ENCODE data around the gene SLC1A7.

SLC1A7 gene

DNA sequence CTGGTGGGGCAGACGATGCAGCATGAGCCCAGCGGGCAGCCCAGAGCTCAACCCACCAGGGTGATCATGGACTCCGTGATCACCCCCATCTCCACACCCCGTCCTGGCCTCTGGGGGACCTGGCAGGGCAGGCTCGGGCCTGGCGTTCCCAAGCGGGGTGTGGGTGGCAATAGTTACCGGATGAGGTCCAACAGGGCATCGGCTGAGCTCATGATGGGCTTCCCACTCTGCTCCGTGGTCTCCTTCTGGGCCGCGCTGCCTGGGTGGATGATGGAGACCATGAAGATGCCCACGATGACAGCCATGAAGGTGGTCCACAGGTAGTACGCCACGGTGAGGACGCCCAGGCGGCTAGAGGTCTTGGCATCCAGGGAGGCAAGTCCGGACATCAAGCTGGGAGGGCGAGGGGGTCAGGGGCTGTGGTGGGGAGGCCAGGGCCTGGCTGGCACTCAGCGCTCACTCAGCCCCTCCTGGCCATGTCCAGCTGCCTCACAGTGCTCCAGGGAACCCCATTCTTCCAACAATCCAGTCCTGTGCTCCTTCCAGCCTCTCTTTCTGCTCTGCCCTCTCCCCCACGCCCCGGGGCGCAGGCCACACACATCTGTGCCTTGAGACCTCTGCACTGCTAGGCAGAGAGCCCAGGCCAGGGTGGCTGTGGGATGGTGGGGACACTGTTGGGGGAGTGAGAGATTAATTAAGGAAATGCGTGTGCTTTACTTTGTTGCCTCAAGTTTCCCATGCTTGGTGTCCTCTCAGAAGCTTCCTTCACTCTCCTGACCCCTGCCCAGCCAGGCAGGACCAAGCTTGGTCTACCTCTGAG, 27.6 kb downstream of the SLC1A7 start:
- no peak for DNase-seq

DNA sequence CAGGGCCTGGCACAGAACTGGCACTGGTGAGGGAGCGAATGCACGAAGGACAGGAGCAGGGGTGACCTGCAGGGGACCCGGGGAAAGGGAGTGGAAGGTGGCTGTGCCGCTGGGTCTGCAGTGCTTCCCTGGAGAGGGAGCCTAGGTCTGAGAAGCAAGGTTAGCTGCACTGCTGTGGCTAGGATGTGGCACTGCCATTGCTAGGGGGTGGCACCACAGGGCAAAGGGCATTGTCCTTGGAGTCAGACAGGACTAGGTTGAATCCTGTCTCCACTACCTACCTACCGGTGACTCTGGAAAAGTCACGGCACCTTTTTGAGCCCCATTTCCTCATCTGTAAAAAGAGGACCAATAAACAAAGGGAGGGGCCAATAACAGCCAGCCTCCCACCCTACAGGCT, 28.3 kb downstream of the SLC1A7 start:
- DNase-seq: no peak

DNA sequence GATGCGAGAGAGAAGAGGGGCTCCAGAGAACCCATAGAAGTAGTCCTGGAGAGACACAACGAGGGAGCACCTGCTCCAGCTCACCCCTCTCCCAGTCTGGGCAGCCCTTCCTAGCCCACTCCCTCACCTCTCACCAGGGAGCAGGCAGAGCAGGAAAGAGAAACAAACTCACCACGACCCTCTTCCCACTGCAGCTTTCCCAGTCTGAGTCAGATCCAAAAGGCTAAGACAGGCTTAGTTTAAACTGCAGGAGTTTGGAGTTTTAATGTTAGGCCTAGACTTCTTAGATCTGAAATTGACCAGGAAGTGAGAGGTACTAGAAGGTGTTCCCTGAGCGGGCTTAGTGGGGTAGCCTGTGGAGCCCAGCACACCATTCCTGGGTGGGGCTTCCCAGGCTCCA, 29.6 kb downstream of the SLC1A7 start:
- no peak for DNase-seq

DNA sequence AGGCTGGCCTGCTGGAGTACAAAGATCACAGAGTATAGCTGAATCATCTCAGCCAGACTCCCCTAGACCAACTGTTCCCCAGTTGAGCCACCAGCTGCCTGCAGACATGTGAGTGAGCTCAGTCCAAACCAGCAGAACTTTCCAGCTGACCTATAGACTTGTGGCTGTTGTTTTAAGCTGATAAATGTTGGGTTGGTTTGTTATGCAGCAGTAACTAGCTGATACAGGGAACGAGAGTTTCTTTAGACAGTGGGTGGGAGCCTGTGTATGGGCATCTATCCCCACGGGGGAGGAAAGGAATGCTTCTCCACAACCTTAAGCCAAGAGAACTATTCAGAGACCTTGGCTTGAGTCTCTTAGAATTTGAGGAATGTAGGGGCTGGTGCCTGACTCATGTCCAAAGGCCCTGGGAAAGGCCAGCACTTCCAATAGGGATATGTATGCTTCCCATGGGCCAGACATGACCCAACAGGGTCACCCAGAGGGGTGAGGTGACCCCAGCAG, 30.1 kb downstream of the SLC1A7 start:
- DNase-seq: no peak

DNA sequence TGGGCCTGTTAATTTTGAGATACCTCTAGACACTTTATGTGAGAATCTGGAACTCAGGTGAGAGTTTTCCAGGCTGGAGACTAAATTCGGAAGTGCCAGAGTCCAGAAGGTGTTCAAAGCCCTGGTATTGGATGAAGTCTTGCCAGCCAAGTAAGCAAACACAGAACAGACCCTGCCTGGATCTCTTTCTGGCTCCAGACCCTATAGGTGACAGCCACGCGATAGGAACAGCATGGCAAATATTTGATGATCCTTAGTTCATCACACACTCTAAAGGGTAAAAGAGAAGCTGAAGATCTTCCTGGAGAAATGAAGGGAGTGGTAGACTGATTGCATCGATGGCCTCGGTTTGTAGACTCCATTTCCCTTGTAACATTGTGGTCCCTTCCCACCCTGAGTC, 30.7 kb downstream of the SLC1A7 start:
- no peak for DNase-seq

DNA sequence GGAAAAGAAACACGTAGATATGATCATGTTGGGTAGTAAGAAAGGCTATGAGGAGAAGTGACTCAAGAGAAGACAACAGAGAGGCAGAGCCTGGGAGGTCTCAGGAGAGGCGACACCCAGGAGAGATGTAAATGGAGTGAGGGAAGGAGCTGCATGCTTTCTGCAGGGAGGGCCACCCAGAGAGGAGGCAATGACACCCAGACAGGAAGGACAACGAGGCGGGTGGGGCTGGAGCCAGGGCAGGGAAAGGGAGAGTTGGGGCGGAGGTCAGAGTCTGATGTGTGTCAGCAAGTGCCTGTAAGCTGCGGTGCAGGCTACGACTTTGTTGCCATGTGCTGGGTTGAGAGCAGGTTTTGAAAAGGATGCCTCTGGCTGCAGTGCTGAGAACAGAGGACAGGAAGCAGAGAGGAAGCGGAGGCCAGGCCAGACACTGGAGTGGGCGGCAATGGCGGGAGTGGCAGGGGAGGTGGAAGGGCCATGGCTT, 31.3 kb downstream of the SLC1A7 start:
- no peak for DNase-seq

DNA sequence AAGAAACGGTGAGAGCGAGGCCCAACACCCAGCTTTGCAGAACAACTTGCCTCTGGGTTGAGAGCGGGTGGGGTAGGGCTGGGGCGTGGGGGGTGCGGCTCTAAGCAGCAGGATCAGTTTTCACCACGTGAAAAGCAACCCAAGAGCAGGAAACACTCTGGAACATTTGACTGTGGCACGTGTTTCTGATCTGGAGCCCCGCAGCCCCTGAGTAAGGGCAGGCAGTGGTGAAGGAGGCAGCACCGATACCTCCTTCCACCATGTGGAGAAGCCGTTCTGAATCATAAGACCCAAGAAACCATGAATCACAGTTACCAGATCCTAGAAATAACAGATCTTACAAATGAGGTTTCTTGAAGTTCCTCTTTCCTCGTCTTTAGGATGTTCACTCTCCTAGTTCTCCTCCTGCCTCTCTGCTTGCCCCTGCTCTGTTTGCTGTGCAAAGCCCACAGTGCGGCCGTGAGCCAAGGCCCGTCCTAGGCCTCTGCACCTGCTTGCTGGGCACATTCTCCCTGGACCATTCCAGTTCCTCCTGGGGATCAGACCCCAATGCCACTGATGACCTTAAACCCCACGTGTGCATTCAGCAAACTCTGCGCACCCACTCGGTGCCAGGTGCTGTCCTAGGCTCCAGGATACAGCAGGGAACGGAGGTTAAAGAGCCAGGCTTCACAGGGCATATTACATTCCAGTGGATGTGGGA, 31.9 kb downstream of the SLC1A7 start:
- DNase-seq: no peak

DNA sequence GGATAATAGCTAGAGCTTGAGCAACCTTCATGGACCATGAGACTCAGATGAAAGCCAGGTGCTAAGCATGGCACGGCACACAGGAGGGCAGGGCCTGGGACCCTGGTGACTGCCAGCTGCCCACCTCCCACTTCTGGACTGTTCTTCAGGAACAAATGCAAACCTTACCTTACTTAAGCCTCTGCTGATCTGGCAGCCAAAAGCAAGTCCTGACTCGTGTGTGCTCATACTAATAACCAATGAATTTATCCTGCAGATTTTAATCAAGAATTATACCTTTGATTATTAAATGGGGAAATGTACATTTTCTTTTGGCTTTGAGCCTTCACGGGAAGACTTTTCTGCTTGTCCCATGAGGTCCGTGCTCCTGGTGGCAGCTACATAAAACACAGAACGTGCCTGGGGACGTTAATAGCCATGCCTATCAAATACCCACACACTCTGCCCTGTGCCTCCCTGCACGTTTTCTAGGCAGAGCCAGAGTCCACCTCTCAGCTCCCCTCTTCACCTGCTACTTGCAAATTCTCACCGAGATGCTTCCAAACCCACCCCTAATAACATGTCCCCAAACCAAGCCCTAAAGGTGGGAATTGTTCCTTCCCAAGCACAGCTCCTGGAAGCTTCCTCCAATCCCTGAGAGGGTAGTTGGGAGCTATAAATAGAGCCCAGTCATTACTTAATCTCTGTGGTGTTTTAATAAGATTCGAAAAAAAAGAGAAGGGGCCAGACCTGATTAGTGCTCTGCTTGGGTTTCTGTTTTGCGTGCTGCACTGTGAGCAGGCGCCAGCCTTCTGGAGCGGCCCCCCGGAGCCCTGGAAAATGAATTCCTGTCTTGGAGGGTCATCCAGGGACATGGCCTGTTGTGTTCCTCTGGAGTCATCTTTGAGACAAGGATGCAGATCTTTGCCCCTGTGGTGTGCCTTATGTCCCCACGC, 33.5 kb downstream of the SLC1A7 start:
- DNase-seq: no peak

DNA sequence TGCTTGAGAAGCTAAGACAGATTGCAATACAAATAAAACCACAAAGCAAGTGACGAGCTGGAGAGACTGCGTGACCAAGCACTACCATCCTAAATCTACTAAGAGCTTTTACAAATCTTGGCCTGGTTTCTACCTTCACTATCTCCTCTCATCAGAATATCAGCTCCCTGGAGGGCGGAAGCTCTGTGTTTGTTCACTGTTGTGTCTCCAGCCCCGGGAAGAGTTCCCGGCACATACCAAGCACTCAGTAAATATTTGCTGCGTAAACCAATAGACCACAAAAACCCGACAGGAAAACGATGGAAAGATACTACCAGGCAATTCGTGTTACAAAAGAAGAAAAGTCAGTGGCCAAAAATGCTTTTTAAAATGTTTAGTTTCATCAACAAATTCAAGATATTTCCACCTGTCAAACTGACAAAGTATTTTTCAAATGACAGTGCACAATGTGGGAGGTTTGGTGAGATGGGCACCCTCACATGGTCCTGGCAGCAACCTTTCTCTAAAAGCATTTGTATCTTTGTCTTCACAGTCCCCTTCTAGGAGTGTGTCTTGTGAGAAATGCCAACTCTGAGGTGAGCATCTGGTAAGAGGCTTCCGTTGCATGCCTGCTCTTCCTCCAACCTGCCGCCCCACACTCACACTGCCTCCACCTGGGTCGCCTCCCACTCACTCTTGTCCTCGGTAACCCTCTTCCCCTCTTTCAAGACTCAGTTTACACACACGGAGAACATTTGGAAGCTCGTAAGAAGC, 34.7 kb downstream of the SLC1A7 start:
- DNase-seq: no peak

DNA sequence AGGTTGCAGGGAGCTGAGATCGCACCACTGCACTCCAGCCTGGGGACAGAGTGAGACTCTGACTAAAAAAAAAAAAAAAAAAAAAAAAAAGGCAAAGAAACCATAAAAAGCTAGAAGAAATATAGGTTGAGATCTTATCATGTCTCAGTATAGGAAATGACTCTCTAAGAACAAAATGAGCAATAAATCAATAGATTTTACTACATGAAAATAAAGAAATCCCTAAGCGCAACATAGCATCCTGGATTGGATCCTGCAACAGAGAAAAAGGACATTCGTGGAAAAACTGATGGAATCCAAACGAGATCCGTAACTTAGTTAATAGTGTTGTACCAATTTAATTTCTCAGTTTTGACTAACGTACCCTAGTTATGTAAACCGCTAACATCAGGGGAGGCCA, 35.3 kb downstream of the SLC1A7 start:
- no peak for DNase-seq

DNA sequence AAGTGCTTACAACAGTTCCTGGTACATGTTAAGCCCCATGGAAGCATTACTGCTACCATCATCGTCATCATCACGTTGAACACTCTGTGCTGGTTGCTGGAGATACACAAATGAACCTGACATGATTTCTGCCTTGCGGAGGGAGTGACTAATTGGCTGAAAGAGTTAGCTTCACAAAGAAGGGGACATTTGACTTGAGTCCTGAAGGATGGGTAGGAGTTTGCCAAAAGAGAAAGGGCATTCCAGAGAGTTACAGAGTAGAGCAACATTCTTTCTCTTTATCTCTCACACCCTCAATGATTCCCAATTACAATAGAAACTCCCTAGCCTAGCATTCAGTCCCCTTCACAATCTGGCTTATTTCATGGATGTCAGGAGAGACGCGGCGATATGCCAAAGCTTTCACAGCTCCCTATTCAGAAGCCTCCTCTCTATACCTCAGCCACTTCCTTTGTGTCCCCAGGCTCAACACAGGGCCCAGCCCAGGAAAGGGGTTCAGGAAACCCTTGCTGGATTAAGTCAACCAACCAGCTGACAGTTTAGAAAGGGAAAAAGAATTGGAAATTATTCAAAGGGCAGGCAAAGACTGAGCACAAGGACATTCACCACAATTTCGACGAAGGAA, 38.0 kb downstream of the SLC1A7 start:
- no peak for DNase-seq

DNA sequence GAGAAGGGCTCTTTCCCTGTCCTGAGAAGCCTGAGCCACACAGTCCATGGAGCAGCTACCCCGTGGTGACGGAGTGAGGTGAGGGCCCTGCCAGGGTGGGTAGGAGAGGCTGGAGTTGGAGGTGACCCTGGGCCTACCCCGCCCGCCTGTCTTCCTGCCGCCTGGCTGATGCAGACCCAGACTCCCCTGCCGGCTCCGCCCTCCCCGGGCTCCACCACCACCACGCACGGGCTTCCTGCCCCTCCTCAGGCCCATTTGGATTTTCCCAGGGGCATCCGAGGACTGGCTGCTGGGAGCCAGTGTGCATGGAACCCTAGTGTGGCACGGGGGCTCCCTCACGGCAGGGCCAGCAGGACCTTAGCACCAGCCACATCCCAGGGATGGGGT, 47.9 kb downstream of the SLC1A7 start:
- no peak for DNase-seq

DNA sequence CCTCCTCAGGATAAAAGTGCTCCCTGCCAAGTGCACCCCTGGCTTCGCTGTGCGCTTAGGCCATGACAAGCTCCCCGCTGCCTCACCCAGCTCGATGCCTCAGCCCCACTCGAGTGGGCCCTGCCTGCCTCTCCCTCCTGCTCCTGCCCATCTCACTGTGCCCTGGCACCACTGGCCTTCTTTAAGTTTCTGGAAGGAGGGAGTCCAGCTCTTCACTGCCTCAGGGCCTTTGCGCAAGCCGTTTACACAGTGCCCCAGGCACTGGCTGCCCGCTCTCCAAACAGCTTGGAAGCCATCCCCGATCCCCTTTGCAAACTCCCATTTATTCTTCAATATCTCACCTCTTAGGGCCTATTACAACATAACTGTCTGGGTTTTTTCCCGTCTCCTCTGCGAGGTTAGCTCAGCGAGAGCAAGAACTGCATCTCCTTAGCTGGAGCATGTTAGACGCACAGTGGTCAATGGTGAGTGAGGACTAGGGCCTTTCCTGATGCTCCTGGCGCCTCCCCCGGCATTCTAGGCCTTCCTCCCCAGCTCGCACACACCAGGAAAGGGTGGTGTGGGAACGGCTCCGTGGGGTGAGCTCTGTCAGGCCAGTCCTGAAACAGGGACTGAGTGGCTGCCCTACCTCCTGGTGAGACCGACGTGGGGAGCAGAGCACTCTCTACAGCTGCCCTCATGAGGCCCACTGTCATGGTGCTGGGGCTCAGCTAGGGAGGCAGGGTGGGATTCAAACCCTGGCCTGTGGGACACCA, 48.5 kb downstream of the SLC1A7 start:
- no peak for DNase-seq

DNA sequence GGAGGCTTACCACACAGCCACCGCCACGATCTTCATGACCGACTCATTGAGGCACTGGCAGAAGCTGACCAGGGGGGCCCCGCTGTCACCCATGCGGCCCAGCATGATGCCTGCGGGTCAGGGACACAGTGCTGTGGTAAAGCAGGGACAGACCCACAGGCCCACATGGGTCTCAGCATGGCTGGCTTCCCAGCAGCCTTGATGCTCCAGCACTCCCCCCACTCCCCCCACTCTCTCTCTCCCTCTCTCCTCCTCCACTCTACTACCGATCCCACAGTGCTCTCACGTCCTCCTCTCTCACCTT, 49.0 kb downstream of the SLC1A7 start:
- DNase-seq: no peak

DNA sequence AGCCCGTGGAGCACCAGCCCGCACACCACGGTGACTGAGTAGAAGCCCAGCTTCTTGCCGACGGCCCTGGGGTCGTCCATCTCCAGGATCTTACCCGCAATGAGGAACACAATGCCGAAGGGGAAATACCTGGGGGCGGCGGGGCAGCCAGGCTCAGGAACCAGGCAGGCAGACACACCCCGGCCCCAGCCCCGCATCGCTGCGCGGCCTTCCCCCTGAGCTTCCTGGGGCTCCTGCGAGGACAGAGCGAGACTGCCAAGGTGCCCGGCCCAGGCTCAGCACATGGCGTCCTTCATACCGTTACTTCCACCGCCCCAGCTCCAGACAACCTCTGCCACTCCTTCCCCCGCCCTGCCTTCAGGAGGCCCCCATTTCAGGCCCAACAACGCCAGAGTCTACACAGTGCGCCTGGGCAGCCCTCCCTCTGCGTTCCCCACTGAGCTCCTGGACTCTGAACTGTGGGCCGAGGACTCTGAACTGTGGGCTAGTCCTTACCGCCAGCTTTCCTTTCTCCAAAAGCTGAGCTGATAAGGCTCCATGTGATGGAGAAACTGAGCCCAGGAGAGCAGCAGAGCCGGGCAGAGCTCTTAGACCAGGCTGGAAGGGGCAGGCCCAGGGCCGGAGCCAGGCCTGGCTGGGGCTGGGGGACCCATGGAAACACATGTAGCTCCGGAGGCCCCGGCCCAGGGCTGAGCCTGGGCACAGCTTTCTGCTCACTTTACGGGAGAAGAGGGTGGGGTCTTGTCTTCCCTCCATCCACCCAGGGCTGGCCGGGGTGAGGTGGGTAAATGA, 49.6 kb downstream of the SLC1A7 start:
- DNase-seq: no peak

DNA sequence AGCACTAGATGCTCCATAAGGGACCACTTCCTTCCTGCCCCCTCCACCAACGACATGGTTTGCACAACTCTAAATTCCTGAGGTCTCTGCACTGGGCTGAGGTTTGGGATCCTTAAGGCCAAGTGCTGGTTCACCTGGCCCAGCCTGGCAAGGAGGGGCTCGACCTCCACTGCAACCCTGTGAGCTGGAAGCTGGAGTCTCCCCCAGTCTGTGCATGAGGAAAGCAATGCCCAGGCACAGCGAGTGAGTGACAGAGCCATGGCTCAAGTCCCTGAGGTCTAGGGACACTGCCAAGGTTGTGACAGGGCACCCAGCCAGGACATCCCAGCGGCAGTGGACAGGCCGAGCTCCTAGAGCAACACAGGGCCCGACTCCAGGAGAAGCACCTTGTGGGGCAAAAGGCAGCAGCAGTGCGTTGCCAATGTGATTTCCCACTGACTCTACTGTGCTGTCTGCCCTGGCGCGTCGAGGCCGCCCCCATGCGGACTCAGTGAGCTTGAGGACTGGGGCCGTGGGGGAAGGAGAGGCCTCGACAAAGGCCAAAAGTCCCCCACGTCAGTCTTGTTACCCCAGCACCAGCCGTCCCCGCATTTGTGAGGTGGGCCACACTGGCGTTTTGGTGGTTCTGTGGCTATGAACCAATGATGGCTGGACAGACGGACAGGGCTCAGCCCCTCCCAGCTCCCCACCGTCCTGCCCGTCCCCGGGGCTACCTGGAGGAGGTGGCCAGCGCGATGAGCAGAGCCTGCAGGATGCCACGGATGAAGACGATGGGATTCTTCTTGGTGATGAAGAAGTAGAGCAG, 50.4 kb downstream of the SLC1A7 start:
- DNase-seq: no peak

DNA sequence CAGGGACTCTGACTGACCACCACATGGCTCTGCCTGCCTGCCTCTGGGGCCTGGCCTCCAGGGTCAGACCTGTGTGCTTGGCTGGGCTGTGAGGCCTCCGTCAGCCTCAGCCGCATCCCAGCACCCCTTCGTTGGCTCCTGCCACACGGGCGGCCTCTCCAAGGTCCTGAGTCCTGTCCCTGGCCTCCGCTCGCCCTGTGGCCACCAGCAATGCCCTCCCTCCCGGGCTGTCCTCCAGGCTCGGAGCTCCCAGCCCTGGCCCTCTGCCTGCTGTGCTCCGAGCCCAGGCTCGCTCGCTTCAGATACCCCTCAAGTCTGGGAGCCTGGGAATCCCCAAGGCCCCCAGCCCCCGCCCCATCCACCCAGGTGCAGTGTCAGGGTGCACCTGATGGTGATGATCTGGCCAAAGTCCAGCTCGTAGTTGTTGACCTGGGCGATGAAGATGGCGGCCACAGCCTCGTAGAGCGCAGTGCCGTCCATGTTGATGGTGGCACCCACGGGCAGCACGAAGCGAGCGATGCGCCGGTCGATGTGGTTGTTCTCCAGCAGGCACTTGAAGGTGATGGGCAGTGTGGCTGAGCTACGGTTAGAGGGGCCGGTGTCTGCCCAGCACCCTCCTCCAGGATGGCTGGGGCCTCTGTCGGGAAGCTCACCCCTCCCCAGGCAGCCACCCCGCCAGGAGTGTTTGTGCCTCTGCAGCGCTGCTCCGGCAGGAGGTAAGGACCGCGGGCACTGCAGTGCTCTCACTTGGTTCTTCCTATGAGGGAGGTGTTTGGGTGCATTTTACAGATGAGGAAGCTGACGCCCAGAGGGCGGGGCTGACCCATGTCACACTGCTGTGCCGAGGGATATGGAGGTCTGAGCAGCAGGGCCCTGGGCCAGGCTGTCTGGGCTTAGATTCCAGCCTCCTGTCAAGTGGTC, 52.0 kb downstream of the SLC1A7 start:
- no peak for DNase-seq

DNA sequence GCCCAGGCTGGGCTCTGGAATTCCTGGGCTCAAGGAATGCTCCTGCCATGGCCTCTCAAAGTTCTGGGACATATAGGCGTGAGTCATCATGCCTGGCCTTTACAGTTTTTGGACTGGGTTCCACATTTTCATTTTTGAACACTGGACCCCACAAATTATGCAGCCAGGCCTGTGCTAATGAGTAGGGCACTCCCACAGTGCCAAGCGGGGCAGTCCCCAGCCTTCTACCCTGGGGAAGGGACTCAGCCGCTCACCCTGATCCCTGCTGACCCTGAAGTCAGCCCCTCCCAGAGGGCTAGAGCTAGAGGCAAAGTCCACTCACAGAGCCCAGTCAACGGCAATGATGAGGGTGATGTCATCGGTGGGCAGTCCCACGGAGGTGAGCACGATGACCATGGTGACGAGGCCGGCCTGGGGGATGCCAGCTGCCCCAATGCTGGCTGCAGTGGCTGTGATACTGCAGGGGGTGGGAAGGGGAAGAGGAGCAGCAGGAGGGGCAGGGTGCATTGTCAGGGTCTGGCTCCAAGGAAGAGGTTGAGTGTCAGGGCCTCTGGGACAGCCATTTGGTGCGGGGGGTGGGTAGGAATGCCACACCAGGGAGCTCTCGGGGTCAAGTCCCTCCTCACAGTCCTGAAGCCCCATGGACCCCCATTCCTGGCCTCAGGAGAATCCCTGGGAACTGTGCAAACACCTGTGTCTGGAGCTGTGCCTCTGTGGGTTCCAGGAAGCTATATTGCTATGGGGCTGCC, 52.8 kb downstream of the SLC1A7 start:
- no peak for DNase-seq

All from NCI-H1436 treated with DMSO at 0.1 percent for 48 hours (cell line).